HG03095 (cell line): ENCODE results near the gene PFKFB1.
A peak's percentile ranks its signal among the peaks of the same experiment; 100 is the strongest.

Source experiments
- ATAC-seq: cut with Tn5 transposase; IDR thresholded peaks from one replicate; pipeline ENCODE4 v1.9.1; 2021; ENCODE audit warnings: moderate library complexity; ENCODE audit not compliant: unreplicated experiment

The PFKFB1 gene

DNA sequence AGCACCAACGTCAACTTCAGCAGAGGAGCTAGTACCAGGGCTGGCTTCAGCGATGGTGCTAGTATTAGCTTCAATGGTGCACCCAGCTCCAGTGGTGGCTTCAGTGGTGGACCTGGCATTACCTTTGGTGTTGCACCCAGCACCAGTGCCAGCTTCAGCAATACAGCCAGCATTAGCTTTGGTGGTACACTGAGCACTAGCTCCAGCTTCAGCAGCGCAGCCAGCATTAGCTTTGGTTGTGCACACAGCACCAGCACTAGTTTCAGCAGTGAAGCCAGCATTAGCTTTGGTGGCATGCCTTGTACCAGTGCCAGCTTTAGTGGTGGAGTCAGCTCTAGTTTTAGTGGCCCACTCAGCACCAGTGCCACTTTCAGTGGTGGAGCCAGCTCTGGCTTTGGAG lies 65.1 kb downstream of the PFKFB1 start:
- ATAC-seq, result no peak

DNA sequence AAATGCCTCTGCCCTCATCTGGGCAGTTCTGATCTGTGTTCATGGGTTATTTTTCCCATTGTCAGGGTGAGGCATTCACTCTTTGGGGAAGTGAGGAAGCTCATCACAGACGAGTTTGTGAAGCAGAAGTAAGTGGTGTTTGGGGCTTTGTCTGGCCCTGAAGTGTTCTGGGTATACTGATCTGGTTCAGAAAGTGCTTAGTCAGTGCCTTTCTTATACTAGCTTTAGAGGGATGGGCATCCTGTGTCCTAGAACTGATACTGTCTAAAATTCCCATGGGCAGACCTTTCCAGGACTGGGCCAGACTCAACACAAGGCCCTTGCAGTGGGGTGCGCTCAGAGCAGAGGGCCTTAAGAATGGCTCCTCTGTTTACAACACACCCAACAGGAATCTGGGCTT lies 67.0 kb downstream of the PFKFB1 start:
- no peak for ATAC-seq

DNA sequence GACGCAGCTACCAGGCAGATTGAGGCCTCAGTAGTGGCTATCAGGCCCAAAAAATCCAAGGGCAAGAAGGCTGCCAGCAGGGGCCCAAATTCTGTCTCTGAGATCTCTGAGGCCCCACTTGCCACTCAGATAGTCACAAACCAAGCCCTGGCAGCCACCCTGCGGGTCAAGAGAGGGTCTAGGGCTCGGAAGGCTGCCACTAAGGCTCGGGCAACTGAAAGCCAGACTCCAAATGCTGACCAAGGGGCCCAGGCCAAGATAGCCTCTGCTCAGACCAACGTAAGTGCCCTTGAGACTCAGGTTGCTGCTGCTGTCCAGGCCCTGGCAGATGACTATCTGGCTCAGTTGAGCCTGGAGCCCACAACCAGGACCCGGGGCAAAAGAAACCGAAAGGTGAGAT lies 70.6 kb downstream of the PFKFB1 start:
- ATAC-seq, result no peak

DNA sequence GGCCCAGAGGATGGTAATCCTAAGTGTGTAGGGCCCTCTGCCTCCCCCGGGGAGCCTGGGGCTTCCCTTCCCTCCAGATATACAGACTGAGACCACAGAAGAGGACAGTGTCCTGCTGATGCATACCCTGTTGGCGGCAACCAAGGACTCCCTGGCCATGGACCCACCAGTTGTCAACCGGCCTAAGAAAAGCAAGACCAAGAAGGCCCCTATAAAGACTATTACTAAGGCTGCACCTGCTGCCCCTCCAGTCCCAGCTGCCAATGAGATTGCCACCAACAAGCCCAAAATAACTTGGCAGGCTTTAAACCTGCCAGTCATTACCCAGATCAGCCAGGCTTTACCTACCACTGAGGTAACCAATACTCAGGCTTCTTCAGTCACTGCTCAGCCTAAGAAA lies 71.4 kb downstream of the PFKFB1 start:
- no peak for ATAC-seq

DNA sequence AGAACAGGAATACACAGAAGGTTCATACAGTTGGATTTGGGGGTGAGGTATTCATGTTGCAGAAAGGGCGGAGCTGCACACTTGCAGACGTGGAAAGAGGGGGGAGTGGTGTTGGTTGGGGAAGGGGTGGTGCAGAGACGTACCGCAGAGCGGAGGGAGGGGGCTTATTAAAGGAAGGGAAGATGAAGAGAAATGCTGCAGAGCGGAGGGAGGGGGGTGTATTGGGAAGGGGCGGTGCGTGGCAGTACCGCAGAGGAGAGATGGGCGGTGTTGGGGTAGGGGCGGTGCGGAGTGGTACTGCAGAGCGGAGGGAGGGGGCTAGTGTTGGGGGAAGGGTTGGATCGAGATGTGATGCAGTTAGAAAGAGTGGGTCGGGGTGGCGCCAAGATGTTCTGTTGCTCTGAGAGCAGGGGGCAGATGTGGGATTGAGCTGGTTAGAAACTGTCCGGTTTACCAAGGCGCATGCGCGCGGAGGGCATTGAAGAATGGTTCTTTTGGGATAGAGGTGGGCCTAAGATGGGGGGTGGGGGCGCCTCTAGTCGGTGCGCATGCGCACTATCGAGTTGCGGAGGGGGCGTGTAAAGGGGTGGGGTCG lies 72.5 kb downstream of the PFKFB1 start:
- peak; percentile 50 for ATAC-seq

DNA sequence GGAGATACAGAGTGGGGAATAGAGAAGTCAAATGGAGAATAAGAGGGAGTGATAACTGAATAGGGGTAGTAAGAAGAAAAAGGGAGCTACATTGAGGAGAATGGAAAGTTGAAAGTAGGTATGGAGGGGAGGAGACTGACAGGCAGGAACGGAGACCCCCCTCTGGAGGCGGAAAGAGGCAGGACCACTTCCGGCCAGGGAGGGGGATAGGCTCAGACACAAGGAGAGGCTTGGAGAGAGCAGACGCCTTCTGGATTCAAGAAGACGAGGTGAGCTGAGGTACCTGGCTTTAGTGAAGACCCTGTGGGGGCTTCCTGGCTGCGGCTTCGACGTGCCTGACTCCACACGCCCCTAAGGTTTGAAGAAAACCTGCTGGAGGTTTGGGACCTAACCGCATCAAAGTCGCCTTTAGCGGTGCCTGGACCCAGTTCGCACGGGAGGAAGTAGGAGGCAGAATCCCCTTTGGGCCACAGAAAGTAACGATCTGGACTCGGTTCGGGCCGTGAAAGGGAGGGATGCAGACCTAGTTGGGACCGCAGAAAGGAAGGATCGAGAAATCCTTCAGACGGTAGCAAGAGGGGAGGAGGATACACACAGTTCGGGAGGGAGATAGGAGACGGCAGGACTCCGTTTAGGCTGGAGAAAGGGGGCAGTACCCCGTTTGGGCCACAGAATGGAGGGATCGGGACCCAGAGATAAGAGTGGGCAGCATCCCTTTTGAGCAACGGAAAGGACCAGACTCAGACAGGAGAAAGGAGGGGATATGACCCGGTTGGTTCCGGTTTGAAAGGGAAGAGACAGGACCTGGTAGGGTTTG lies 73.2 kb downstream of the PFKFB1 start, which contains the start of gene TRO:
TSS of gene TRO (plus strand) at position 215 of the 817 bp plus-strand sequence. CDS start 1,423 bp downstream, outside the sequence.
- ATAC-seq, result peak; percentile 40

DNA sequence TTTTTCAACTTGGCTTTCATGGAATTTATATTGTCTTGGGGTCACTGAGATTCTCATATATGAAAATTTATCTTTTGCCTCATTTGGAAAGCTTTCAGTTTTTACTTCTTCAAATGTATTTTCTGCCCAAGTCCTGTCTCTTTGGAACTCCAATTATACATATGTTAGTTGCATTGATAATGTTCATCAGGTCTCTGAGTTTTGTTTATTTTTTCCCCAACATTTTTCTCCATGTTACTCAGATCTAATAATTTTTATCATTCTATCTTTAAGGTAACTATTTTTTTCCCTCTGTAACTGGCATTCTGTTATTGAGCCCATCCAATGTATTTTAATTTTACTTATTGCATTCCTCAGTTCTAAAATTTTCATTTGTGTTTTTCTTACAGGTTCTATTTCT lies 84.0 kb downstream of the PFKFB1 start:
- no peak for ATAC-seq

DNA sequence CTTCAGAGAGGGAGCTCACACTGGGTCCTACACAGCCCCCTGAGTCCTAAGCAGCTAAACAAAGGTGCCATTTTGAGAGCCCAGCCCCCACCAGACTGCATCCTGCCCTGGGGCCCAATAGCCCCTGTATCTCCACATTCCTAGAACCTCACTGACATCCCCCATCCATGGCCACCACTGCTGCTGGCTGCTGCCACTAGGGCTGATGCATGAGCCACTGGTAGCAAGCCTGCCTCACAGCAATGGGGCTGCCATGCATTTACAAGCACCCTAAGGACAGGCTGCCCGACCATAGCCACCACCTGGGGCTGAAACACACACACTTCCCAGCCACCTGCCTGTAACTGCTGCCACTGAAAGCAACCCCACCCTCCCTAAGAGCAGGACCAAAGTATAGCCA lies 99.8 kb downstream of the PFKFB1 start:
- ATAC-seq, result no peak

DNA sequence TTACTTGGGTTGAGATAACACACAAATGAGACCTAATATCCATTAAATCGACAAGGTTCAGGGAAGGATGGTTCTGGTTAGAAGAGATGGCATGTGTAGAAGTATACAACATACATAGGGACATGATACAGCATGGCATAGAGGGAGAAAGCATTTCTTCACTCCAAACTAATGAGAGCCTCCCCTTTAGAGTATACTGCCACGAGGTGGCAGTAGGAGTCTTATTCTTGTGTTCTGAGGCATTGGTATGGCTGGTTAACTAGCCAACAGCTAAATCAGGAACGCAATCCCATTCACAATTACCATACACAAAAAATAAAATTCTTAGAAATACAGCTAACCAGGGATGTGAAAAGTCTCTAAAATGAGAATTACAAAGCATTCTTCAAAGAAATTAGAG lies 102.4 kb downstream of the PFKFB1 start:
- no peak for ATAC-seq

DNA sequence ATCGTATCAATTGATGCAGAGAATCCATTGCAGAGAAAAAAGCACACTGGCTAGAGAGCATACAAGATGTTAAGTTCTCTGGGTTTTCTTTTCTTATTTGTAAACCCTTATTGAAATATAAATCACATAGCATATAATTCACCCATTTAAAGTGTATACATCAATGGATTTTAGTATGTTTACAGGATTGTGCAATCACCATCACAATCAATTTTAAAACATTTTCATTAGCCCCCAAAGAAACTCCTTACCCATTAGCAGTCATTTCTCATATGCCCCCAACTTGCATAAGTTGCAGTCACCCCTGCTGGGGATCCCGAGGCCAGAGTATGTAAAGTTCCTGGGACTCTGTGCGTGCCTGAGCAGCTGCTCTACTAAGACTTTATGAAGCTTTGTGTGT lies 108.2 kb downstream of the PFKFB1 start:
- no peak for ATAC-seq
